EL (cell line): ENCODE measurements around the gene KRTAP4-2.
A peak's percentile ranks its signal among the peaks of the same experiment; 100 is the strongest.
"Not testable (repeated sequence)": the region's sequence is repeated elsewhere in the genome, so short reads cannot be mapped to it uniquely, and the experiment has no call there.

Experiments
- DNase-seq: peaks from one replicate; pipeline ENCODE4 v3.0.0-alpha.2; 2016

KRTAP4-2 gene

GRCh38 chr17:41160190-41160589, 17.8 kb downstream of the KRTAP4-2 start:
- DNase-seq = not testable (repeated sequence)

GRCh38 chr17:41153856-41154255, 24.2 kb downstream of the KRTAP4-2 start:
- no peak for DNase-seq

GRCh38 chr17:41151525-41151924, 26.5 kb downstream of the KRTAP4-2 start:
- no peak for DNase-seq

GRCh38 chr17:41150026-41150425, 28.0 kb downstream of the KRTAP4-2 start:
- DNase-seq = no peak

- DNase-seq = no peak
Observed at GRCh38 chr17:41149652-41149985, 28.4 kb downstream of the KRTAP4-2 start, which contains the start of gene KRTAP4-5. Gene KRTAP4-5, minus strand, starts transcription at chr17:41149825. Its CDS starts 58 bp downstream, at chr17:41149767.

- not testable (repeated sequence) for DNase-seq
Observed at GRCh38 chr17:41148971-41149651, 28.9 kb downstream of the KRTAP4-2 start.

- no peak for DNase-seq
Observed at GRCh38 chr17:41147531-41148204, 30.4 kb downstream of the KRTAP4-2 start.

- no peak for DNase-seq
Observed at GRCh38 chr17:41145261-41145660, 32.8 kb downstream of the KRTAP4-2 start.

- DNase-seq = no peak
Observed at GRCh38 chr17:41144846-41145245, 33.2 kb downstream of the KRTAP4-2 start.

GRCh38 chr17:41141361-41141760, 36.7 kb downstream of the KRTAP4-2 start:
- no peak for DNase-seq

GRCh38 chr17:41140360-41141131, 37.5 kb downstream of the KRTAP4-2 start, which contains the start of gene KRTAP4-6:
Gene KRTAP4-6, minus strand, starts transcription at chr17:41140544. Its CDS starts 57 bp downstream, at chr17:41140487.
- DNase-seq = peak; percentile 86

GRCh38 chr17:41139865-41140264, 38.2 kb downstream of the KRTAP4-2 start:
- not testable (repeated sequence) for DNase-seq

- DNase-seq = no peak
Observed at GRCh38 chr17:41133880-41134735, 43.9 kb downstream of the KRTAP4-2 start.

- DNase-seq = peak; percentile 73
Observed at GRCh38 chr17:41131979-41132378, 46.0 kb downstream of the KRTAP4-2 start.
